ENCODE results near the gene UBA1.
"Not testable (repeated sequence)": the region's sequence is repeated elsewhere in the genome, so short reads cannot be mapped to it uniquely, and the experiment has no call there.

UBA1 gene

GRCh38 chrX:47231167-47231566 is 37.5 kb downstream of the UBA1 start:
- DNase-seq, result peak; percentile 0

GRCh38 chrX:47232197-47232802 is 38.7 kb downstream of the UBA1 start:
- DNase-seq, result peak; percentile 40

- DNase-seq, result peak; percentile 78
Observed at GRCh38 chrX:47232803-47233332, 39.2 kb downstream of the UBA1 start, which contains the start of gene USP11. Gene USP11, plus strand, starts transcription at chrX:47233009. Its CDS starts 35 bp downstream, at chrX:47233044.

- DNase-seq, result peak; percentile 96
Observed at GRCh38 chrX:47233333-47234113, 39.9 kb downstream of the UBA1 start.

- no peak for DNase-seq
Observed at GRCh38 chrX:47234583-47234982, 41.0 kb downstream of the UBA1 start.

GRCh38 chrX:47235691-47236103 is 42.1 kb downstream of the UBA1 start:
- no peak for DNase-seq

- DNase-seq, result no peak
Observed at GRCh38 chrX:47239199-47239598, 45.6 kb downstream of the UBA1 start.

- DNase-seq, result no peak
Observed at GRCh38 chrX:47239898-47240545, 46.4 kb downstream of the UBA1 start.

GRCh38 chrX:47240619-47241018 is 47.0 kb downstream of the UBA1 start:
- no peak for DNase-seq

- DNase-seq, result no peak
Observed at GRCh38 chrX:47241201-47242011, 47.8 kb downstream of the UBA1 start.

- no peak for DNase-seq
Observed at GRCh38 chrX:47242321-47242720, 48.7 kb downstream of the UBA1 start.

GRCh38 chrX:47243351-47243750 is 49.7 kb downstream of the UBA1 start:
- DNase-seq, result no peak

GRCh38 chrX:47244676-47245075 is 51.0 kb downstream of the UBA1 start:
- DNase-seq, result no peak

- no peak for DNase-seq
Observed at GRCh38 chrX:47245156-47245555, 51.5 kb downstream of the UBA1 start.

GRCh38 chrX:47247206-47247998 is 53.8 kb downstream of the UBA1 start:
- DNase-seq, result no peak

GRCh38 chrX:47247999-47248320 is 54.3 kb downstream of the UBA1 start:
- no peak for DNase-seq

- DNase-seq, result no peak
Observed at GRCh38 chrX:47248576-47248975, 54.9 kb downstream of the UBA1 start.

GRCh38 chrX:47250017-47250347 is 56.4 kb downstream of the UBA1 start:
- no peak for DNase-seq

GRCh38 chrX:47257620-47258019 is 64.0 kb downstream of the UBA1 start:
- not testable (repeated sequence) for DNase-seq

Data from OCI-M1 (cell line).